ENCODE results near the gene PPIE.

The PPIE gene

GRCh38 chr1:39802496-39803260 is 64.0 kb downstream of the PPIE start:
- TF ChIP-seq ZFX (IDR thresholded peaks at IDR 0.05): no peak
- TF ChIP-seq CTCF (conservative IDR thresholded peaks at IDR 0.05): no peak
- H3K27ac ChIP-seq: no peak overlapping the region

- H3K27ac ChIP-seq: no peak overlapping the region
- no peak for TF ChIP-seq CTCF (conservative IDR thresholded peaks at IDR 0.05)
These were observed 66.7 kb downstream of the PPIE start for GRCh38 chr1:39805385-39805784.

GRCh38 chr1:39808784-39809517 is 70.3 kb downstream of the PPIE start:
- no peak overlapping the region for H3K27ac ChIP-seq
- TF ChIP-seq ZFX (IDR thresholded peaks at IDR 0.05) (no peak), CTCF (conservative IDR thresholded peaks at IDR 0.05) (no peak)

- no peak overlapping the region for H3K27ac ChIP-seq
- no peak for TF ChIP-seq ZFX (IDR thresholded peaks at IDR 0.05)
- no peak for TF ChIP-seq CTCF (conservative IDR thresholded peaks at IDR 0.05)
These were observed 74.2 kb downstream of the PPIE start for GRCh38 chr1:39812913-39813312.

All from C4-2B (cell line).